Neural progenitor cell (in vitro differentiated cells): ENCODE measurements around the gene ZMIZ1.

Source experiments
- CTCF ChIP-seq: fragments of 200-600 bp; sonication (generic); IDR thresholded peaks from 2 replicates; pipeline ENCODE4 v1.5.1; 2017; ENCODE audit warnings: antibody characterized with exemption, mild to moderate bottlenecking
- EZH2 ChIP-seq: fragments of 200-600 bp; sonication (generic); IDR thresholded peaks from 2 replicates; pipeline ENCODE4 v1.6.1; 2017; ENCODE audit warnings: antibody characterized with exemption, mild to moderate bottlenecking, moderate library complexity

GRCh38 chr10:79081353-79082034 lies 12.7 kb downstream of the ZMIZ1 start:
- TF ChIP-seq CTCF (no peak), EZH2 (no peak)
